DOHH2 (cell line): ENCODE measurements around the gene ANAPC16.
A peak's percentile ranks its signal among the peaks of the same experiment; 100 is the strongest.

Experiments
- H3F3A ChIP-seq: fragments of 200-600 bp; sonication (generic), shearing (Covaris generic); 2 replicates; pipeline ENCODE4 v1.6.0; 2016; ENCODE audit warnings: antibody characterized with exemption, mild to moderate bottlenecking; ENCODE audit not compliant: control insufficient read depth, insufficient read depth
- H3K27ac ChIP-seq: fragments of 200-600 bp; sonication (generic); 2 replicates; pipeline ENCODE4 v1.5.1; 2014; ENCODE audit warnings: low read depth, mild to moderate bottlenecking, low read length, moderate library complexity
- H3K27me3 ChIP-seq: fragments of 200-600 bp; sonication (generic); 2 replicates; pipeline ENCODE4 v1.6.1; 2014; ENCODE audit warnings: mild to moderate bottlenecking, low read length, mixed read lengths; ENCODE audit not compliant: control insufficient read depth
- H3K36me3 ChIP-seq: fragments of 200-600 bp; sonication (generic); 2 replicates; pipeline ENCODE4 v1.6.1; 2014; ENCODE audit warnings: mild to moderate bottlenecking, low read length, moderate library complexity, mixed read lengths; ENCODE audit not compliant: control insufficient read depth
- H3K4me1 ChIP-seq: fragments of 200-600 bp; sonication (generic); 2 replicates; pipeline ENCODE4 v1.6.1; 2014; ENCODE audit warnings: mild to moderate bottlenecking, low read length, mixed read lengths; ENCODE audit not compliant: control insufficient read depth
- H3K4me2 ChIP-seq: fragments of 200-600 bp; sonication (generic); 2 replicates; pipeline ENCODE4 v1.6.0; 2014; ENCODE audit warnings: mild to moderate bottlenecking, low read length, moderate library complexity
- H3K4me3 ChIP-seq: fragments of 200-600 bp; sonication (generic); 2 replicates; pipeline ENCODE4 v1.5.1; 2014; ENCODE audit warnings: mild to moderate bottlenecking, low read length, mixed read lengths
- H3K79me2 ChIP-seq: fragments of 200-600 bp; sonication (generic); 2 replicates; pipeline ENCODE4 v1.6.1; 2014; ENCODE audit warnings: mild to moderate bottlenecking, low read length, mixed read lengths; ENCODE audit not compliant: control insufficient read depth
- H3K9me2 ChIP-seq: fragments of 200-600 bp; sonication (generic); replicated peaks from 2 replicates; pipeline ENCODE4 v1.6.1; 2014; ENCODE audit warnings: mild to moderate bottlenecking, low read length, mixed read lengths; ENCODE audit not compliant: control insufficient read depth
- H3K9me3 ChIP-seq: fragments of 200-600 bp; sonication (generic); 2 replicates; pipeline ENCODE4 v1.6.1; 2014; ENCODE audit warnings: antibody characterized with exemption, low read length, mixed read lengths; ENCODE audit not compliant: control insufficient read depth, insufficient read depth
- H4K20me1 ChIP-seq: fragments of 200-600 bp; sonication (generic); 2 replicates; pipeline ENCODE4 v1.6.0; 2014; ENCODE audit warnings: low read depth, mild to moderate bottlenecking, antibody characterized with exemption, low read length, moderate library complexity; ENCODE audit not compliant: control insufficient read depth, insufficient read depth
- CTCF ChIP-seq: fragments of 200-600 bp; sonication (generic); IDR thresholded peaks from one replicate; pipeline ENCODE4 v1.5.1; 2014; ENCODE audit warnings: antibody characterized with exemption, mild to moderate bottlenecking, low read depth, low read length; ENCODE audit not compliant: poor library complexity, severe bottlenecking
- EZH2phosphoT487 ChIP-seq: fragments of 200-600 bp; sonication (generic); IDR thresholded peaks from 2 replicates; pipeline ENCODE4 v1.6.1; 2017; ENCODE audit warnings: borderline replicate concordance, mild to moderate bottlenecking, antibody characterized with exemption, low read length, moderate library complexity, mixed read lengths

The ANAPC16 gene

GRCh38 chr10:72274213-72274729, 58.5 kb downstream of the ANAPC16 start:
- peaks cover 21% of the 10 kb centered on the region for H3K79me2 ChIP-seq
- peak overlapping the region; percentile 96 for H3K4me2 ChIP-seq
- H3K9me2 ChIP-seq: no peaks in the 10 kb centered on the region
- peak overlapping the region; percentile 95 for H3K4me3 ChIP-seq
- H3K36me3 ChIP-seq: peaks cover 29% of the 10 kb centered on the region
- H3K27ac ChIP-seq: peak overlapping the region; percentile 77
- H3K4me1 ChIP-seq: peaks cover 38% of the 10 kb centered on the region
- H4K20me1 ChIP-seq: peaks cover 18% of the 10 kb centered on the region; the same call in 1 of the 2 replicates
- TF ChIP-seq EZH2phosphoT487 (no peak), CTCF (no peak)
- no peaks in the 10 kb centered on the region; the same call in 1 of the 2 replicates for H3K27me3 ChIP-seq
- no peaks in the 10 kb centered on the region for H3K9me3 ChIP-seq
- peaks cover 41% of the 10 kb centered on the region for H3F3A ChIP-seq

- Histone ChIP-seq H3K4me3 (peak overlapping the region; percentile 95), H3K4me2 (peak overlapping the region; percentile 96), H3K9me3 (no peaks in the 10 kb centered on the region), H3K27ac (peak overlapping the region; percentile 77), H3K27me3 (no peaks in the 10 kb centered on the region; the same call in 1 of the 2 replicates), H3K4me1 (peaks cover 38% of the 10 kb centered on the region), H3K9me2 (no peaks in the 10 kb centered on the region), H4K20me1 (peaks cover 18% of the 10 kb centered on the region; the same call in 1 of the 2 replicates), H3K36me3 (peaks cover 29% of the 10 kb centered on the region), H3F3A (peaks cover 41% of the 10 kb centered on the region), H3K79me2 (peaks cover 21% of the 10 kb centered on the region)
- peak; percentile 94 for TF ChIP-seq CTCF
- no peak for TF ChIP-seq EZH2phosphoT487
Observed at GRCh38 chr10:72274730-72275350, 59.0 kb downstream of the ANAPC16 start.

- no peaks in the 10 kb centered on the region for H3K9me3 ChIP-seq
- H4K20me1 ChIP-seq: peaks cover 18% of the 10 kb centered on the region; the same call in 1 of the 2 replicates
- H3K9me2 ChIP-seq: no peaks in the 10 kb centered on the region
- H3K4me3 ChIP-seq: peak overlapping the region; percentile 95
- TF ChIP-seq EZH2phosphoT487 (no peak), CTCF (no peak)
- peak overlapping the region; percentile 77 for H3K27ac ChIP-seq
- H3K79me2 ChIP-seq: peaks cover 21% of the 10 kb centered on the region
- H3K4me2 ChIP-seq: peak overlapping the region; percentile 96
- peaks cover 41% of the 10 kb centered on the region for H3F3A ChIP-seq
- H3K4me1 ChIP-seq: peaks cover 38% of the 10 kb centered on the region
- peaks cover 29% of the 10 kb centered on the region for H3K36me3 ChIP-seq
- no peaks in the 10 kb centered on the region; the same call in 1 of the 2 replicates for H3K27me3 ChIP-seq
Observed at GRCh38 chr10:72275351-72276012, 59.7 kb downstream of the ANAPC16 start.
